ENCODE results near the gene FOXD2.

The FOXD2 gene

GRCh38 chr1:47469390-47469759 lies 31.5 kb downstream of the FOXD2 start:
- no peak for DNase-seq

- DNase-seq, result no peak
Measured at GRCh38 chr1:47469910-47470309, 32.1 kb downstream of the FOXD2 start.

- DNase-seq, result no peak
Measured at GRCh38 chr1:47471163-47471562, 33.3 kb downstream of the FOXD2 start.

- DNase-seq, result no peak
Measured at GRCh38 chr1:47474278-47475193, 36.7 kb downstream of the FOXD2 start.

- no peak for DNase-seq
Measured at GRCh38 chr1:47477595-47478080, 39.8 kb downstream of the FOXD2 start.

GRCh38 chr1:47478090-47478489 lies 40.2 kb downstream of the FOXD2 start:
- DNase-seq, result no peak

GRCh38 chr1:47479664-47480063 lies 41.8 kb downstream of the FOXD2 start:
- no peak for DNase-seq

GRCh38 chr1:47481936-47482335 lies 44.1 kb downstream of the FOXD2 start:
- no peak for DNase-seq

- no peak for DNase-seq
Measured at GRCh38 chr1:47482786-47483185, 44.9 kb downstream of the FOXD2 start.

GRCh38 chr1:47483651-47484050 lies 45.8 kb downstream of the FOXD2 start:
- DNase-seq, result no peak

- no peak for DNase-seq
Measured at GRCh38 chr1:47485817-47486216, 48.0 kb downstream of the FOXD2 start.

GRCh38 chr1:47487332-47487731 lies 49.5 kb downstream of the FOXD2 start:
- DNase-seq, result no peak

- no peak for DNase-seq
Measured at GRCh38 chr1:47487850-47488450, 50.1 kb downstream of the FOXD2 start.
